Measurements from ENCODE around the gene ADAMTSL1. TPM values are rescaled to one million over a fixed set of nuclear protein-coding genes. Genes with fewer than 3 reads are reported as not detected.

ADAMTSL1 gene
- total and polyA plus RNA-seq, 2 of the 8 experiments (the other 6 are each of a cell fraction or from before 2014, with no cell fraction given), result 0.84 to 1.1 TPM

GRCh38 chr9:18826248-18826647, 352.3 kb downstream of the ADAMTSL1 start (continued):
- TF ChIP-seq GABPA (IDR thresholded peaks at IDR 0.05; ENCODE audit: borderline replicate concordance, insufficient read depth, low read length) (no peak), TCF12 (IDR thresholded peaks at IDR 0.05; ENCODE audit: low read depth, low read length) (no peak), CHD7 (IDR thresholded peaks at IDR 0.05; ENCODE audit: insufficient replicate concordance, low read length) (no peak), YY1 (IDR thresholded peaks at IDR 0.05; ENCODE audit: low read depth, low read length) (no peak), RAD21 (IDR thresholded peaks at IDR 0.05 in 1 of 2, conservative IDR thresholded peaks at IDR 0.05 in 1 of 2; ENCODE audit: low read depth in 2 of 2, low read length in 2 of 2) (no peak), SP4 (IDR thresholded peaks at IDR 0.05; ENCODE audit: low read length) (no peak), POLR2AphosphoS5 (IDR thresholded peaks at IDR 0.05; ENCODE audit: low read depth, low read length) (no peak)

Measured in H1 (cell line).